MCF 10A (cell line): ENCODE data around the gene HES2. TPM values are rescaled to one million over a fixed set of nuclear protein-coding genes. Genes with fewer than 3 reads are reported as not detected.

Experiments
- BruUV-seq: library from RNA; stranded (reverse); fragments of 400-500 nt; replicated peaks from 2 replicates; lab custom pipeline; 2021; lab: Mats Ljungman, UMichigan
- CTCF ChIA-PET: fragments of 300-600 bp; sonication (Branson Sonifier 250); formaldehyde crosslinking; extraction: SDS; loops from one replicate; lab custom pipeline; 2021; ENCODE audit warnings: antibody characterized with exemption, inconsistent platforms; lab: Yijun Ruan, JAX
- POLR2A ChIA-PET: fragments of 300-600, 350-650 bp; sonication (Branson Sonifier 250); formaldehyde crosslinking; extraction: SDS; loops from one replicate; lab custom pipeline; 2020; ENCODE audit warnings: antibody characterized with exemption, inconsistent platforms; lab: Yijun Ruan, JAX
- DNase-seq: peaks from one replicate; pipeline ENCODE4 v3.0.0-alpha.2; 2018; ENCODE audit not compliant: unreplicated experiment
- H3K27ac Mint-ChIP-seq: one replicate; pipeline ENCODE4 v1.8.0; 2022; ENCODE audit warnings: mild to moderate bottlenecking, low read depth, mixed read lengths; ENCODE audit not compliant: unreplicated experiment
- H3K27me3 Mint-ChIP-seq: one replicate; pipeline ENCODE4 v1.8.0; 2022; ENCODE audit warnings: mixed read lengths; ENCODE audit not compliant: insufficient read depth, unreplicated experiment
- H3K36me3 Mint-ChIP-seq: one replicate; pipeline ENCODE4 v1.8.0; 2022; ENCODE audit warnings: mild to moderate bottlenecking, moderate library complexity, mixed read lengths; ENCODE audit not compliant: insufficient read depth, unreplicated experiment
- H3K4me1 Mint-ChIP-seq: one replicate; pipeline ENCODE4 v1.8.0; 2022; ENCODE audit warnings: mixed read lengths; ENCODE audit not compliant: insufficient read depth, unreplicated experiment
- H3K4me3 Mint-ChIP-seq: one replicate; pipeline ENCODE4 v1.8.0; 2022; ENCODE audit warnings: mild to moderate bottlenecking, moderate library complexity, mixed read lengths; ENCODE audit not compliant: unreplicated experiment
- H3K9me3 Mint-ChIP-seq: one replicate; pipeline ENCODE4 v1.8.0; 2022; ENCODE audit warnings: mixed read lengths; ENCODE audit not compliant: unreplicated experiment
- intact Hi-C: fragments of 100-400 bp; cut with micrococcal nuclease; formaldehyde crosslinking; loops from 2 replicates; pipeline ENCODE4 v1.14.1; 2022
- total RNA-seq: library from RNA; stranded (reverse); gene quantifications from 2 replicates; pipeline ENCODE4 v1.2.3, GENCODE V29; 2022
- TF ChIP-seq, protein P1 (sequence below): fragments of 200-600 bp; IDR thresholded peaks from one replicate; pipeline ENCODE4 v1.8.0; 2022; ENCODE audit warnings: antibody characterized with exemption, mild to moderate bottlenecking; ENCODE audit not compliant: unreplicated experiment

HES2 gene
- total RNA-seq, 1 experiment from 2014 or later, result 7.6 TPM

DNA sequence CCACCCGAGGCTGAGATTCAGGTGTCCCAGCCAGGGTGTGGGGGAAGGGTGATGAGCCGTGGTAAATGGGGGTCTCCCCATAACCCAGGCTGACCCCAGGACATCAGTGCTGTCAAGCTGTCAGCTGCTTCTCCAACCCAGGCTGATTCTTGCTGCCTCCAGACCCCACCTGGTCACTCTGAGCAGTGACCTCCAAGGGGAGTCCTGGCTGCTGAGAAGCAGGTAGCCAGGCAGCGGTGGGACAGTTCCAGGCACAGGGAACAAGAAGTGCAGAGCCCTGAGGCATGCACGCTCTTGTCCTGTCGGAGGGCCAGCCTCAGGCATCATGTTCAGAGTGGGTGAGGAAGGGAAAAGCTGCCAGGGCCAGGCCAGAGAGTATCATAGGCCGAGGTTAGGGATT, 5.9 kb upstream of the HES2 start:
- intact Hi-C loops, result no loop called here
- Mint-ChIP-seq H3K4me1 (peaks cover 25% of the 10 kb centered on the region), H3K27ac (no peak overlapping the region), H3K9me3 (no peaks in the 10 kb centered on the region), H3K4me3 (no peak overlapping the region), H3K27me3 (no peaks in the 10 kb centered on the region), H3K36me3 (no peaks in the 10 kb centered on the region)
- DNase-seq, result no peak
- ChIA-PET CTCF (interaction anchor here (0.6 to 2.1 kb wide), 6 partner anchors 9 to 102 kb away, joined by 3 to 28 read pairs (median 6); no protein-coding TSS in a partner anchor), POLR2A (interaction anchor here (0.9 kb wide), 1 partner anchor 41 kb away, joined by 3 read pairs; no protein-coding TSS in a partner anchor)
- TF ChIP-seq, protein P1, sequence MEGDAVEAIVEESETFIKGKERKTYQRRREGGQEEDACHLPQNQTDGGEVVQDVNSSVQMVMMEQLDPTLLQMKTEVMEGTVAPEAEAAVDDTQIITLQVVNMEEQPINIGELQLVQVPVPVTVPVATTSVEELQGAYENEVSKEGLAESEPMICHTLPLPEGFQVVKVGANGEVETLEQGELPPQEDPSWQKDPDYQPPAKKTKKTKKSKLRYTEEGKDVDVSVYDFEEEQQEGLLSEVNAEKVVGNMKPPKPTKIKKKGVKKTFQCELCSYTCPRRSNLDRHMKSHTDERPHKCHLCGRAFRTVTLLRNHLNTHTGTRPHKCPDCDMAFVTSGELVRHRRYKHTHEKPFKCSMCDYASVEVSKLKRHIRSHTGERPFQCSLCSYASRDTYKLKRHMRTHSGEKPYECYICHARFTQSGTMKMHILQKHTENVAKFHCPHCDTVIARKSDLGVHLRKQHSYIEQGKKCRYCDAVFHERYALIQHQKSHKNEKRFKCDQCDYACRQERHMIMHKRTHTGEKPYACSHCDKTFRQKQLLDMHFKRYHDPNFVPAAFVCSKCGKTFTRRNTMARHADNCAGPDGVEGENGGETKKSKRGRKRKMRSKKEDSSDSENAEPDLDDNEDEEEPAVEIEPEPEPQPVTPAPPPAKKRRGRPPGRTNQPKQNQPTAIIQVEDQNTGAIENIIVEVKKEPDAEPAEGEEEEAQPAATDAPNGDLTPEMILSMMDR, result no peak
- BruUV-seq, result no TSS peak

DNA sequence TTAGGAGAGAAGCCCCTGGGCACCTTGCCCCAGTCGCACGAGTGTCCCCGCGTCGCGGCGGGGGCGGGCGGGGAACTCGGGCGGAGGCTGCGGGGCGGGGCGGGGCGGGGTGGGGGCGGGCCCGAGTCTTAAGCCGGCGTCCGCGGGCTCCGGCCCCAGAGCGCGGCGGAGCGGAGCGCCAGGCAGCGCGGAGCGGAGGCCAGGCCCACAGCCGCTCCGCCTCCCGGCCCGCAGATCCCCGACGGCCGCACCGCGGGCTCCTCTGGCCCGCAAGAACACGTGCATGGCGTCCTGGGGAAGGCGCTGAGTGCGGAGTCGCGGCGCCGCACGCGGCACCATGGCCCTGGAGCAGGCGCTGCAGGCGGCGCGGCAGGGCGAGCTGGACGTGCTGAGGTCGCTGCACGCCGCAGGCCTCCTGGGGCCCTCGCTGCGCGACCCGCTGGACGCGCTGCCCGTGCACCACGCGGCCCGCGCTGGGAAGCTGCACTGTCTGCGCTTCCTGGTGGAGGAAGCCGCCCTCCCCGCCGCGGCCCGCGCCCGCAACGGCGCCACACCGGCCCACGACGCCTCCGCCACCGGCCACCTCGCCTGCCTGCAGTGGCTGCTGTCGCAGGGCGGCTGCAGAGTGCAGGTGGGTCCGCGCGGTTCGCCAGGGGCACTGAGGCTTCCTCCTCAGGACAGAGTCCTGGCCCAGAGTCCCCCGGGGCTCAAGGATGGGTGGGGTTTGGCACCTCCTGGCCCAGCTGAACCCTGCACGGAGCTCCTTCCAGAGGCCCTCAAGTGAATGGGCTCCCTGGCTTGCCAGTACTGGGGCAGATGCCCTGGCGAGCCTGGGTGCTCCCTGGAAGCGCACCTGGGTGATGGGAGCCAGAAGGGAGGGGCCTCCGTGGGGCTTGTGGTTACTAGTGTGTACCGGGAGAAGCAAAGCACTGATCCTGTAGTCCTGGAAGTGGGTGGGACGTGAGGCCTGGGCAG, 5.2 kb upstream of the HES2 start, which contains the start of gene ESPN:
Gene ESPN (plus strand): TSS at position 158 of the 975 bp plus-strand sequence. CDS start 180 bp downstream, at position 338.
- Mint-ChIP-seq H3K4me3 (no peak within 1 kb of the TSS), H3K9me3 (no peaks in the 10 kb centered on the region), H3K27me3 (no peaks in the 10 kb centered on the region), H3K4me1 (peaks cover 25% of the 10 kb centered on the region), H3K27ac (no peak within 1 kb of the TSS), H3K36me3 (no peaks in the 10 kb centered on the region)
- no peak for DNase-seq
- intact Hi-C loops, result no loop called here
- ChIA-PET POLR2A (no interaction called here), CTCF (interaction anchor here (1.0 to 2.1 kb wide), 2 partner anchors 11 to 13 kb away, joined by 4 to 28 read pairs; no protein-coding TSS in a partner anchor)
- TF ChIP-seq, protein P1, result no peak
- BruUV-seq, result no TSS peak

DNA sequence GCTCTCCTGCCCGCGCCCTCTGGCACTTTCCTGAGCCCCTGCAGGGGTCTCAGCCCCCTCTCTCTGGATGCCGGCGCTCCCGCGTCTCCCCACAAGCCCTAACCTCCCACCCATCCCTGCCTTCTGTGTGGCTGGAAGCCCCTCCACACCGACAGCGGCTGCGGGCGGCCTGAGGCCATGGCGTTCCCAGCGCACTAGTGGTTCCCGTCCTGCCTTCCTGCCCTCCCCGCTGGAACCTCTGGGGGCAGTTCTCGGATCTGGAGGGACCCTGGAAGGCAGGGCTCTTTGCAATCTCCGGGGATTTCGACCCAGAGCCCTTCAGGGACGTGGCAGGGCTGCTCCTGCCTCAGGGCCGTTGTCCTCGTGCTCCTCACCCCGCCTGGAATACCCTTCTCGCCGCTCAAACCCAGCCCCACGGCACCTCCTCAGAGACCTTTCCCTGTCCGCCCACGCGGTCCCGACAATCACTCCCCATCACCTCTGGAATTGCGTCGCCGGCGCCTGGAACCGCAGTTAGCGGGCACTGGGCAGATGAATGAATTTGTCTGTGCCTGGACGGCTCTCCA, 4.4 kb upstream of the HES2 start:
- Mint-ChIP-seq H3K36me3 (no peaks in the 10 kb centered on the region), H3K4me3 (no peak overlapping the region), H3K4me1 (peaks cover 25% of the 10 kb centered on the region), H3K27me3 (no peaks in the 10 kb centered on the region), H3K9me3 (no peaks in the 10 kb centered on the region), H3K27ac (no peak overlapping the region)
- TF ChIP-seq, protein P1, result no peak
- ChIA-PET CTCF (interaction anchor here (0.6 to 5.7 kb wide), 16 partner anchors 10 to 442 kb away, joined by 3 to 118 read pairs (median 4); no protein-coding TSS in a partner anchor), POLR2A (interaction anchor here (1.0 to 2.5 kb wide), 4 partner anchors 10 to 67 kb away, joined by 3 to 26 read pairs (median 10); partner anchors contain the start of gene PLEKHG5)
- no TSS peak for BruUV-seq
- DNase-seq, result no peak
- intact Hi-C loops, result loop anchor here (1.0 to 2.0 kb wide), 2 partner anchors 14 to 51 kb away; no protein-coding TSS in a partner anchor
